Effector CD8-positive, alpha-beta T cell (primary cell): Measurements from ENCODE around the gene ULK4.
"Not testable (repeated sequence)": the region's sequence is repeated elsewhere in the genome, so short reads cannot be mapped to it uniquely, and the experiment has no call there.

Source experiments
- DNase-seq: peaks from one replicate; lab custom pipeline; 2025; lab: John Stamatoyannopoulos, UW
- total RNA-seq, 4 experiments: gene quantifications; one replicate each; lab custom pipeline; 2026; lab: John Stamatoyannopoulos, UW

Gene ULK4
- total RNA-seq, result 25.0 to 44.7 (median 37.8) reads per million in 4 experiments

- peak; percentile 88 for DNase-seq
Measured at GRCh38 chr3:41961751-41962679, at the start of gene ULK4. Gene ULK4, minus strand, starts transcription at chr3:41962103. Its CDS starts 7,344 bp downstream, at chr3:41954759.

- no peak for DNase-seq
Measured at GRCh38 chr3:42010530-42010929, 48.6 kb upstream of the ULK4 start.

GRCh38 chr3:42009456-42009855 is 47.6 kb upstream of the ULK4 start:
- DNase-seq, result no peak

- no peak for DNase-seq
Measured at GRCh38 chr3:42007785-42008184, 45.9 kb upstream of the ULK4 start.

GRCh38 chr3:42005401-42005800 is 43.5 kb upstream of the ULK4 start:
- no peak for DNase-seq

GRCh38 chr3:42002790-42003189 is 40.9 kb upstream of the ULK4 start:
- DNase-seq, result no peak

GRCh38 chr3:42001777-42002176 is 39.9 kb upstream of the ULK4 start:
- no peak for DNase-seq

GRCh38 chr3:41999909-42000308 is 38.0 kb upstream of the ULK4 start:
- DNase-seq, result no peak

- no peak for DNase-seq
Measured at GRCh38 chr3:41997702-41998550, 36.0 kb upstream of the ULK4 start.

GRCh38 chr3:41991437-41991836 is 29.5 kb upstream of the ULK4 start:
- no peak for DNase-seq

GRCh38 chr3:41989518-41989917 is 27.6 kb upstream of the ULK4 start:
- no peak for DNase-seq

GRCh38 chr3:41987627-41988026 is 25.7 kb upstream of the ULK4 start:
- no peak for DNase-seq

- DNase-seq, result no peak
Measured at GRCh38 chr3:41986561-41986960, 24.7 kb upstream of the ULK4 start.

- DNase-seq, result no peak
Measured at GRCh38 chr3:41985018-41985417, 23.1 kb upstream of the ULK4 start.

GRCh38 chr3:41983091-41983490 is 21.2 kb upstream of the ULK4 start:
- not testable (repeated sequence) for DNase-seq

GRCh38 chr3:41977401-41977800 is 15.5 kb upstream of the ULK4 start:
- not testable (repeated sequence) for DNase-seq

GRCh38 chr3:41975416-41976103 is 13.7 kb upstream of the ULK4 start:
- no peak for DNase-seq

GRCh38 chr3:41974223-41974622 is 12.3 kb upstream of the ULK4 start:
- DNase-seq, result no peak

GRCh38 chr3:41972802-41973201 is 10.9 kb upstream of the ULK4 start:
- DNase-seq, result no peak

- no peak for DNase-seq
Measured at GRCh38 chr3:41966206-41966605, 4.3 kb upstream of the ULK4 start.

GRCh38 chr3:41963823-41964222 is 1.9 kb upstream of the ULK4 start:
- no peak for DNase-seq
